HG03159 (cell line): ENCODE data around the gene DGKA.
"Not testable (repeated sequence)": the region's sequence is repeated elsewhere in the genome, so short reads cannot be mapped to it uniquely, and the experiment has no call there.

Experiments used
- ATAC-seq: cut with Tn5 transposase; IDR thresholded peaks from one replicate; pipeline ENCODE4 v1.9.1; 2021; ENCODE audit warnings: mild to moderate bottlenecking, moderate library complexity; ENCODE audit not compliant: unreplicated experiment

DGKA gene

DNA sequence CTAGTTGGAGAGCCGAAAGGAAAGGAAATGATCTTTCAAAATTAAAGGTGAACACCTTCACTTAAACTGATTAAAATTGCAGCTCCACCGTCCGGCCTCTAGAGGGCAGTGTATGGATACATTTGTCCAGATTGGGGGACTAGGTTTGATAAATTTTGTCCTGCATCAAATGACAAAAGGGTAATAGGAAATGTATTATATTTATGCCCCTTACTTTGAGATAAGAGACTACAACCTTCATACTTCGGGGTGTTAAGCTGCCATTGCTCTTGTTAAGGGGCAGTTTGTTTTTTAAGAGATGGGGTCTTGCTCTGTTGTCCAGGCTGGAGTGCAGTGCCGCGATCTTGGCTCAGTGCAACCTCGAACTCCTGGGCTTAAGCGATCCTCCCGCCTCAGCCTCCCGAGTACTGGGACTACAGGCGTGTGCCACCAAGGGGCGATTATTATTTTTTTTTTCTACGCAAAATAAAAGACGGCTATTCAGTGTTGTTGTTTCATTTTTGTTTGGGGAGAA is 65.3 kb downstream of the DGKA start:
- ATAC-seq, result no peak

DNA sequence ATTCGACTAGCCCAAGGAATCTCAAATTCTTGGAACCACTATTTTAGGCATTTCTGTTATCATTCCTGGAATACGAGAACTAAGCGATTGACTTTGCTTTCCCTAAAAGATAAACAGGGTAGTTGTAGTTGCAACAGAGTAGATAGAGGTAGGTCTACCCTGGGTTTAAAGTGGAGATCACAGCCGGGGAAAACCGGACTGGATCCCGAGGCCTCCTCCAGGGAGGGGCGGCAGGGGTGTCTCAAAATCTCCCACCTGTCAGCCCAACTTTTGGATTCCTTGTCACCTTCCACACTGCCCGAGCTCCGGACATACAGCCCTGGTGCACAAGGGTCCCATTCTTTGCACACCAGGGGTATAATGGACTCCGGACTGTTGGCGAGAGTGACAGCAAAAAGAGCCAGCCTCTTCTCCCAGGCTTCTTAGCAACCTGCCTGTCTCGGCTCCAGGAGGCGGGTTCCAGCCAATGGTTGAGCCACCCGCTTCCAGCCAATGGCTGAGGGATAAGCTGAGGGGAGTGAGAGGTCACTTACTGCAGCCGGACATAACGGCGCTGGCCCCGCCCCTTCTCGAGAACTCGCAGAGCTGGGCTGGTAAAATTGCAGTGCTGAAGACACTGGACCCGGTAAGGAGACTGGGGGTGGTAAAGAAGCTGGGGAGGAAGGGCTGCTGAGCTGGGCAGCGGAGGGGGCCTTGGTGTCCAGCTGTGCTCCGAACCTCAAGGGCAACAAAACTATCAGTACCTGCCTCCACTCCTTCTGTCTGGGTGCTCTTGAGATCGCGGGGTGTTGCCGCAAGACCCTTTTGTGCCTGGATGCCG is 66.0 kb downstream of the DGKA start, which contains the start of gene SUOX:
Gene SUOX (plus strand): TSS at position 562 of the 820 bp plus-strand sequence. CDS start 4,946 bp downstream, outside the sequence.
- peak; percentile 99 for ATAC-seq

DNA sequence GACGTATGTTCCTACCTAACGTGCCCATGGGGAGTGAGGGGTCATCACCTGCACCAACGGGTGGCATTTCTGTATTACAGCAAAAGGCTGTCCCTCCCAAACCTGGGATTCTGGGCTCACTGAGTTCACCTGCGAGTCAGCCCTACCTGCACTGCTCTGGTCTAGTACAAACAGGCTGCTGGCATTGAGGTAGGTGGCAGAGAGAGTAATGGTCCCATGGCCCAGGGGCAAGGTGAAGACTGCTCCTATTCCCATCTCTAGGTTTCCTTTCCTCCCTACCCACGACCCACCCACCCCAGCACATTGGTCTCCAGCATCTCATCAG is 66.5 kb downstream of the DGKA start:
- ATAC-seq, result no peak

DNA sequence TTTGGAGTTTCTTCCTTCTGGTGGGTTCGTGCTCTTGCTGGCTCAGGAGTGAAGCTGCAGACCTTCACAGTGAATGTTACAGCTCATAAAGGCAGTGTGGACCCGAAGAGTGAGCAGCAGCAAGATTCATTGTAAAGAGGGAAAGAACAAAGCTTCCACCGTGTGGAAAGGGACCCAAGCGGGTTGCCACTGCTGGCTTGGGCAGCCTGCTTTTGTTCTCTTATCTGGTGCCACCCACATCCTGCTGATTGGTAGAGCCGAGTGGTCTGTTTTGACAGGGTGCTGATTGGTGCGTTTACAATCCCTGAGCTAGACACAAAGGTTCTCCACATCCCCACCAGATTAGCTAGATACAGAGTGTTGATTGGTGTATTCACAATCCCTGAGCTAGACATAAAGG is 68.6 kb downstream of the DGKA start:
- ATAC-seq, result not testable (repeated sequence)

- not testable (repeated sequence) for ATAC-seq
Observed at GRCh38 chr12:55999999-56000540, 69.1 kb downstream of the DGKA start.

GRCh38 chr12:56001487-56002100 is 70.6 kb downstream of the DGKA start:
- ATAC-seq, result no peak

- ATAC-seq, result not testable (repeated sequence)
Observed at GRCh38 chr12:56003376-56003775, 72.4 kb downstream of the DGKA start.
